Activated CD4-positive, alpha-beta T cell treated with anti-CD3 and anti-CD28 coated beads, Interleukin-2, amount 50 U/mL, for 1 hour (primary cell): ENCODE data around the gene LRRC4C.
"Not testable (repeated sequence)": the region's sequence is repeated elsewhere in the genome, so short reads cannot be mapped to it uniquely, and the experiment has no call there.

Experiments used
- DNase-seq: peaks from one replicate; pipeline ENCODE4 v3.0.0-alpha.2; 2020

Gene LRRC4C

GRCh38 chr11:40203606-40204005 is 1255.8 kb downstream of the LRRC4C start:
- no peak for DNase-seq

- no peak for DNase-seq
Observed at GRCh38 chr11:40202589-40203270, 1256.7 kb downstream of the LRRC4C start.

GRCh38 chr11:40192590-40192989 is 1266.9 kb downstream of the LRRC4C start:
- DNase-seq, result not testable (repeated sequence)

GRCh38 chr11:40190294-40190693 is 1269.2 kb downstream of the LRRC4C start:
- DNase-seq, result no peak

GRCh38 chr11:40188848-40189247 is 1270.6 kb downstream of the LRRC4C start:
- no peak for DNase-seq

- DNase-seq, result no peak
Observed at GRCh38 chr11:40187295-40187694, 1272.2 kb downstream of the LRRC4C start.

GRCh38 chr11:40186437-40187263 is 1272.8 kb downstream of the LRRC4C start:
- no peak for DNase-seq

- no peak for DNase-seq
Observed at GRCh38 chr11:40185793-40186192, 1273.7 kb downstream of the LRRC4C start.

GRCh38 chr11:40183073-40184064 is 1276.1 kb downstream of the LRRC4C start:
- DNase-seq, result no peak

- DNase-seq, result no peak
Observed at GRCh38 chr11:40179541-40179940, 1279.9 kb downstream of the LRRC4C start.

GRCh38 chr11:40178470-40178869 is 1281.0 kb downstream of the LRRC4C start:
- no peak for DNase-seq

- no peak for DNase-seq
Observed at GRCh38 chr11:40175980-40176379, 1283.5 kb downstream of the LRRC4C start.

- no peak for DNase-seq
Observed at GRCh38 chr11:40170078-40170477, 1289.4 kb downstream of the LRRC4C start.

- no peak for DNase-seq
Observed at GRCh38 chr11:40168414-40168813, 1291.0 kb downstream of the LRRC4C start.

- DNase-seq, result not testable (repeated sequence)
Observed at GRCh38 chr11:40167805-40168204, 1291.6 kb downstream of the LRRC4C start.

GRCh38 chr11:40166892-40167291 is 1292.6 kb downstream of the LRRC4C start:
- no peak for DNase-seq

- no peak for DNase-seq
Observed at GRCh38 chr11:40162901-40163883, 1296.3 kb downstream of the LRRC4C start.

- DNase-seq, result no peak
Observed at GRCh38 chr11:40161854-40162410, 1297.5 kb downstream of the LRRC4C start.

- DNase-seq, result no peak
Observed at GRCh38 chr11:40160418-40160817, 1299.0 kb downstream of the LRRC4C start.

GRCh38 chr11:40149721-40150120 is 1309.7 kb downstream of the LRRC4C start:
- no peak for DNase-seq

- DNase-seq, result no peak
Observed at GRCh38 chr11:40140560-40140959, 1318.9 kb downstream of the LRRC4C start.
